ENCODE results near the gene PDHB.

The PDHB gene

GRCh38 chr3:58425782-58426181, 7.8 kb downstream of the PDHB start:
- Histone ChIP-seq H3K4me3 (ENCODE audit: low read depth in 1 of 2, low read length in 1 of 2) (no peak overlapping the region), H3K36me3 (peaks cover 100% of the 10 kb centered on the region), H3K4me1 (ENCODE audit: control insufficient read depth in 1 of 2, insufficient read depth in 1 of 2, low read depth in 1 of 2, low read length in 1 of 2) (no peaks in the 10 kb centered on the region), H3K9me3 (no peaks in the 10 kb centered on the region), H3K27ac (peak overlapping the region; percentile 30), H3K27me3 (no peaks in the 10 kb centered on the region)
- no peak for TF ChIP-seq CTCF (IDR thresholded peaks at IDR 0.05)

GRCh38 chr3:58424613-58425012, 9.0 kb downstream of the PDHB start:
- Histone ChIP-seq H3K36me3 (peaks cover 100% of the 10 kb centered on the region), H3K27ac (peak overlapping the region; percentile 0), H3K27me3 (no peaks in the 10 kb centered on the region), H3K4me1 (ENCODE audit: control insufficient read depth in 1 of 2, insufficient read depth in 1 of 2, low read depth in 1 of 2, low read length in 1 of 2) (no peaks in the 10 kb centered on the region), H3K9me3 (no peaks in the 10 kb centered on the region), H3K4me3 (ENCODE audit: low read depth in 1 of 2, low read length in 1 of 2) (no peak overlapping the region)
- no peak for TF ChIP-seq CTCF (IDR thresholded peaks at IDR 0.05)

- no peak overlapping the region for H3K27ac ChIP-seq
- H3K27me3 ChIP-seq, result no peaks in the 10 kb centered on the region
- peaks cover 0 to 4% of the 10 kb centered on the region in 2 experiments for H3K4me1 ChIP-seq (ENCODE audit: control insufficient read depth in 1 of 2, insufficient read depth in 1 of 2, low read depth in 1 of 2, low read length in 1 of 2)
- H3K9me3 ChIP-seq, result no peaks in the 10 kb centered on the region
- H3K4me3 ChIP-seq (ENCODE audit: low read depth in 1 of 2, low read length in 1 of 2), result no peak overlapping the region
- TF ChIP-seq CTCF (IDR thresholded peaks at IDR 0.05), result no peak
- H3K36me3 ChIP-seq, result peaks cover 99% of the 10 kb centered on the region
These were observed 10.8 kb downstream of the PDHB start for GRCh38 chr3:58422756-58423325.

DNA sequence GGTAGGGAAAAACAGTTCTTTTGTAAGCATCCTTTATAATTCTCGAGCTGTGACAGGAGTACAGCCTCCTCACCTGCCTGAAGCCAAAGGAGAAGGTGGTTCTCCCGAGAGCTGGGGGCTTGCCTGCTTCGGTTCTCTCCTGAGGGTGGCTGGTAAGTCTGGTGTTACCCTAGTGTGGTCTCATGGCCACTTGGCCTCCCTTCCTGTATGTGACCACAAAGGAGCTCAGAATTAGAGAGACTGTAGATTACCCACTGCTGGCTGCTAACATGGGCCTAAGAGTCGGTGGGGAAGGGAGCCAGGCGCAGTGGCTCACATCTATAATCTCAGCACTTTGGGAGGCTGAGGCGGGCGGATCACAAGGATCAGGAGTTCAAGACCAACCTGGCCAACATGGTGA, 12.6 kb downstream of the PDHB start:
- H3K4me1 ChIP-seq (ENCODE audit: control insufficient read depth in 1 of 2, insufficient read depth in 1 of 2, low read depth in 1 of 2, low read length in 1 of 2), result peaks cover 0 to 4% of the 10 kb centered on the region in 2 experiments
- no peaks in the 10 kb centered on the region for H3K27me3 ChIP-seq
- no peak overlapping the region for H3K4me3 ChIP-seq (ENCODE audit: low read depth in 1 of 2, low read length in 1 of 2)
- no peaks in the 10 kb centered on the region for H3K9me3 ChIP-seq
- TF ChIP-seq CTCF (IDR thresholded peaks at IDR 0.05), result no peak
- H3K27ac ChIP-seq, result no peak overlapping the region
- peaks cover 98% of the 10 kb centered on the region for H3K36me3 ChIP-seq

GRCh38 chr3:58419780-58420507, 13.7 kb downstream of the PDHB start:
- Histone ChIP-seq H3K4me3 (ENCODE audit: low read depth in 1 of 2, low read length in 1 of 2) (no peak overlapping the region), H3K27me3 (no peaks in the 10 kb centered on the region), H3K9me3 (no peaks in the 10 kb centered on the region), H3K27ac (no peak overlapping the region), H3K4me1 (ENCODE audit: control insufficient read depth in 1 of 2, insufficient read depth in 1 of 2, low read depth in 1 of 2, low read length in 1 of 2) (peaks cover 0 to 4% of the 10 kb centered on the region in 2 experiments), H3K36me3 (peaks cover 98% of the 10 kb centered on the region)
- TF ChIP-seq CTCF (IDR thresholded peaks at IDR 0.05), result no peak

Measured in neutrophil (primary cell).